GM19023 (cell line): ENCODE results near the gene NEUROG1.
"Not testable (repeated sequence)": the region's sequence is repeated elsewhere in the genome, so short reads cannot be mapped to it uniquely, and the experiment has no call there.

Experiments used
- ATAC-seq: cut with Tn5 transposase; IDR thresholded peaks from one replicate; pipeline ENCODE4 v1.9.1; 2021; ENCODE audit warnings: mild to moderate bottlenecking, moderate library complexity; ENCODE audit not compliant: unreplicated experiment

The NEUROG1 gene

DNA sequence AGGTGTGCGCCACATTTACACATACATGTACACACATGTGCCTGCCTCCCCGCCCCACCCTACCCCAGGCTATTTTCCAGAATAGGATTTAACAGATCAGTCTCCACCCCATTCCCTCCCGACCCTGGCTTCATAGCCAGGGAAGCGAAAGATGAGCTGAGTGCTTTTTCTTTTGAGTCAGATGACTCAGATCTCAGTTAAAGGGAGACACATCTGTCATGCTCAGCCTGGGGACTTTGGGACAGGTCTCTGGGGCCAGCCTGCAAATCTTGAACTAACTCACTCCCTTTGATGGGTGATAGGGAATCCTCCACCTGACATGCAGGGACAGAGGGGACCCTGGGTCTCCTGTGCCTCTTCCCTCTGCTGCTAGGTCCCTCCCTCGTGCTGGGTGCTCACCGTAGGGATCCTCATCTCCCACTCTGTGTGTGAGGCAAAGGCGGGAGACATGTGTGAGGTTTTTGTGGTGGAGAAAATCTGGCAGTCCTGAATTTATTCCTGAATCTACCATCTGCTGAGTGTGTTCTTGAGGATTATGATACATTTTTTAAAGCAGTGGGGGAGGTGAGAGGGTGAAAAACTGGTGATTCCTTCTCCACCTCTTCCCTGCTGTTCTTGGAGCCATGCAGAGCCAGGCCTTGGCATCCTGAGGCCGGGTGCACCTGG lies 37.7 kb downstream of the NEUROG1 start:
- ATAC-seq: no peak

DNA sequence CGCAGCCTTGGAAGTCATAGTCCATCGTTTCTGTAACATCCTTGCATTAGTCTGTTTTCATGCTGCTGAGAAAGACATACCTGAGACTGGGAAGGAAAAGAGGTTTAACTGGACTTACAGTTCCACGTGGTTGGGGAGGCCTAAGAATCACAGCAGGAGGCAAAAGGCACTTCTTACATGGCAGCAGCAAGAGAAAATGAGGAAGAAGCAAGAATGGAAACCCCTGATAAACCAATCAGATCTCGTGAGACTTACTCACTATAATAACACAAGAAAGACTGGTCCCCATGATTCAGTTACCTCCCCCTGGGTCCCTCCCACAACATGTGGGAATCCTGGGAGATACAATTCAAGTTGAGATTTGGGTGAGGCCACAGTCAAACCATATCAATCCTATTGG lies 40.2 kb downstream of the NEUROG1 start:
- ATAC-seq: not testable (repeated sequence)

DNA sequence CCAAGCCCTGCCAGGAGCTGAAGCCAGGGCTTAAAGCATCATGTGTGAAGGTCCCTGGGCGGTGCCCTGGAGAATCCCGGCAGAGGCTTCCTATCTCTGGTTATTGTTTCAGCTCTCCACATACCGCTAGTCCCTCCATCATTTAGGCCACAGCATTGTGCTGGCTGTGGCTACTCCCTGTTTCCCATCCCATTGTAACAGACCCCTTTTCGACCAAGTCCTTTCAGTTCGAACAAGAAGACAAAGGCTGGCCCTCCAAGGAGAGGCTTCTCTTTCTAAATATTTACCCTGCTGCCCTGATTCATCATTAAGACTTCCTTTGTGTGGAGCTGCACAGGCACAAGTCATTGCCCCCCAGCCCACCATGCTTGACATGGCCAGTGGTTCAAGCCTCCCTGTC lies 41.6 kb downstream of the NEUROG1 start:
- no peak for ATAC-seq

DNA sequence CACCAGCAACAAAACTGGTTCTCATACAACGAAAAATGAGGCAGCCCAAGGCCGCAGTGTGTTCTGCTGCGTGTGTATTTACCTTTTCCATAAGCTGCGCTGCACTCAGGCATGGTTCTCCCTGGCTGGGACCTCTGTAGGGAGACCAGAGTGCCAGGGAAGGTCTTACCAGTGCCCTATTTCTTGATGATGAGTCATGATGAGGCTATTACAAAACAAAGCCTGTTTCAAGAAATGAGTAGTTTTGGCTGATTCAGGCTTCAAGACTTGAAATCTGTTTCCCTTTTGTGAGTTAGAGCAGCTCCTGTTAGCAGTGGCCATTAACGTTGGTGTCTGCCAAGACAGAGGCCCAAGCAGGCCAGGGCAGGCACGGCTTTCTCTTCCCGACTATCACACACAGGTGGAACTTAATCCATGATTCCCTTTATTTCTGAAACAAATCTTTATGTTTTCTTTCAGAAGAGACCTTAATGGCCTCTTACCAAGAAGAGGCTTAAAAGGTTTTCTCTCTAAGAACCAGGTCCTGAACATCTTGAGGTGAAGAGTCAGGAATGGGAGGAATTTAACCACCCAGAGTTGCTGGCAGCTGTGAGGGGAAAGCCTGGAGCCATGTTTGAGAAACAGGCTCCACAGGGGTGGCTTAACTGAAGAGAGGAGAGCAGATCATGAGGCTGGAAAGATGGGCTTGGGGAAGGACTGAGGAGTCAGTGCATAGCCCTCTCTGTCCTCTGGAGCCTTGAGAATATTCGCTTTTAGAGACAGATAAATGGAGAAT lies 42.2 kb downstream of the NEUROG1 start:
- ATAC-seq: no peak

DNA sequence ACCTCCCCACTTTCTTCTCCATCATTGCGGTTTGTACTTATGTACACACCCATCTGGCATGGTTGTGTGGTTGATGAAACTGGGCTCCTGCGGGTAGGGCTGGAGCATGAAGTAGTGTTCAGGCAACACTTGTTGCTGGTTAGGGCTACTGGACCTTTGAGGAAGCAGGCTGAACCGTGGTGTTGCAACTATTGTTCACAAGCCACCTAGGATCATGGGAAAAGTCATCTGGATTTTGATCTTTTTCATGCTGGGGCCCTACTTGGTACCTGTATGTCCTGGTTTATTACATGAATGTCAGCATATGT lies 43.5 kb downstream of the NEUROG1 start:
- no peak for ATAC-seq

DNA sequence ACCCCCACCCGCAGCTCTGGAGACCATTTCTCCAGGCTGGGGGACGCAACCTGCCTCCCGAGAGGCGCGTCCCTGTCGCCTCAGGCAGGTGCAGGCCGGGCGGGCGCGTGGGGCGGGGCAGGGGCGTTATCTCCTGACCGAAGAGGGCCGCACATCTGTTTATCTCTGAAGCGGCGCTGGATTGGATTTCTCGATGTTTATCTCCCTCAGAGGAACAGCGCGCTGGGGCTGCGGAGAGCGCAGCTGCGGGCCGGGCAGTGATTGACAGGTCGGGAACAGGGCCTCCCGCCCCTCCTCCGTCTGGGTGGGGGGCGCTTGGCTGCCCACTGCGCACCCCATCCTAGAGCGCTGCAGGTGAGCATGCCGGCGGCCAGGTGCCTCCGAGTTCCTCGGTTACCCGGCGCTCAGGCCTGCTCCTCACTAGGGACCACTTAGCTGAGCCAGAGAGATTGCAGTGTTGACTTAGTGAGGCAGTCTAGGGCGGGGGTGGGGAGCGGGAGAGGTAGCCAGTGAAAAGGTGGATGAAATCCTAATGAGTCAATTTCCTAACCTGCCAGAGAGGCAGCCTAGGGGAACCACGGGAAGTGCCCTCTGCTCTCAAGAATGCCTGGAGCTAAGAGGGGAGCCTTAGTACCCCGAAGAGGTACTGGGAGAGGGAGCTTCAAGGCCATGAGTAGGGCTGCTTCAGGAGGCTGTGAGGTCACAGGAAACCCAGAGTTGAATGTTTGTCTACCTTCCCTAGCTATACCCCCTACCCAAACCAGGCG lies 44.0 kb downstream of the NEUROG1 start:
- ATAC-seq: no peak

DNA sequence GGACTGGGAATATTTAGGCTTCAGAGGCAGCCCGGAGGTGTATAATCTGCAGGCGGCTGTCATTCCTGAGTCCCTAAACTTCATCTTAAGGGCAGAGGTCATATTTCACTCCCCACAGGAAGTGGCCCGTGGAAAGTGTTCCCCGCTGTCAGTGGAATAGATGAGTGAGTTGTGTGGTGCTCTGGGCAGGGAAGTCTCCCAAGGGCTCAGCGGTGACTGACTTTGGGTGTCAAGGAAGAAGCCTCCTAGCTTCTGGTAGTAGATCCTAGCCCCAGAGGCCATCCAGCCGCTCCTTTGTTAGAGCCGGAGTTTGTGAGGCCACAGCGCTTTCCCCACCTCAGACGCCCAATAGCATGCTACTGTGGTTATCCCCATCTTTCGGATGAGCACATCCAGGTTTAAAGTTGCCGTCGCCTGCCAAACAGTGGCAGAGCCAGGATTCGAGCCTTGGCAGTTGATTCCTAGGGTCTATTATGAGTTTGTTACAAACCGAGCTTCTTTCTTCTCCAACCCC lies 44.7 kb downstream of the NEUROG1 start:
- no peak for ATAC-seq

DNA sequence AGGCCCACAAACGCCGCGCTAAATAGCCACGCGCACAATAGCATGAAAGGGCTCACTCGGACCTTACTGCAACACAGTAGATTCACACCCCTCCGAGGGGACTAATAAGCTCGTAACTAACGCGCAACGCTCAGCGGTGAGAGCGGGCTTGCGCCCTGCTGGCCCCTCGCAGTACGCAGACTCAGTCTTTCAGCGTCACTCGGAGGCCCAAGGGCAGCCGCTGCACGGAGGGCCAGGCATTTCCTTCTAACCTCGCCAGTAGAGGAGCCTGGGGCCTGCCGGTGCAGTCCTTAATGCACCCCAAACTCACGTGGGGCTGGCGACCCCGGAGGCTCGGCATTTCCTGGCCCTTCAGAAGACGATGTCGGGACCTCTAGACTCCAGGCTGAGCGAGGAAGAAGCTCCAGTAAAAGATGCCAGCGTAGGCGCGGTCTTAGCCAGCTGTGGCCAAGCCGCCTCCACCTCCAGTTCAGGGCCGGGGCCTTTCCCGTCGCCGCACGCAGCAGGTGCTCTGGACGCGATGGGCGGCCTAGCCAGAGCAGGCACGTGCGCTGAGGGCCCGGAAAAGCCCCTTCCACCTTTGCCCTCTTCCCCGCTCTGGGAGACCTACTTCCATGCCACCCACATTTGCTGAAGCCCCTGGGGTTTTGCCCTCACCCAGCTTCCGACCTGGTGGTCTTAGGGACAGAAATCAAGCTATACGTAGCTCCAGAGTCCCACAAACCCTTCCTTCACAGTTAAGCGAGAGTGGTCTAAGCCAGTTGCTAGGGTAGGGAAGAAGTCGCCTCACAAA lies 45.3 kb downstream of the NEUROG1 start:
- no peak for ATAC-seq

DNA sequence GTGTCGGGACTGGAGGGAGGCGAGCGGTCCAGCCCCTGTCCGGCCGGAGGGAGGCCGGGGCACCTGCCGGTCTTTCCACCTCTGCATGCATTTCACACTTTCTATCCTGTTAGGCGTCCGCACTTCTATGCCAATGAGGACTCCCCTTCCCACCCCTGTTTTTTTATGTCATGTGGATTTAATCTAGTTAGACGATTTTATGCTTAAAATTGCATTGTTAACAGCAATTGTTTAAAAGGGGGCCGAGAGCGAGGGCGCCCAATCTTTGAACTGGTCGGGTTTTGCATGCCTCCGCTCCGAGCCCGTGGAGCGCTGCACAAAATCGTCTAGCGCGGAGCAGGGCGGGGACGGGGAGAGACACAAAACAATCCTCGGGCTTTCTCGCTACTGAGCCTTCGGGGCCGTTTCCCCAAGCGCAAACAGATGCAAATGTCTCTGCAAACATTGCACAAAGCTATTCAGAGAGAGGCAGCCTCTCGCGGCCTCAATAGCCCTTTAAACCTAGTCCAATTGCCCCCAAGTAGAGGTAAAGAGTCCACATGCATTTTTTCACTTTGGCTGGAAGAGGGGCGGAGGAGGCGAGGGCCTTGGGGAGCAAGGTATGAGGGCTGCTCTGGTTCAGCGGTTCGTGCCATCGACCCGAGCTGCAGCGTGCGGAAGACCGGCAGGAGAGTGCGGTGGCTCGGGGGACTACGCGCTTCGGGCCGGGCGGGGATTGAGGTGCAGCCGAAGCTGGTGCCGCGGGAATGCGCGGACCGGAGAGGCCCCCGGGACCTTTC lies 46.1 kb downstream of the NEUROG1 start:
- no peak for ATAC-seq

DNA sequence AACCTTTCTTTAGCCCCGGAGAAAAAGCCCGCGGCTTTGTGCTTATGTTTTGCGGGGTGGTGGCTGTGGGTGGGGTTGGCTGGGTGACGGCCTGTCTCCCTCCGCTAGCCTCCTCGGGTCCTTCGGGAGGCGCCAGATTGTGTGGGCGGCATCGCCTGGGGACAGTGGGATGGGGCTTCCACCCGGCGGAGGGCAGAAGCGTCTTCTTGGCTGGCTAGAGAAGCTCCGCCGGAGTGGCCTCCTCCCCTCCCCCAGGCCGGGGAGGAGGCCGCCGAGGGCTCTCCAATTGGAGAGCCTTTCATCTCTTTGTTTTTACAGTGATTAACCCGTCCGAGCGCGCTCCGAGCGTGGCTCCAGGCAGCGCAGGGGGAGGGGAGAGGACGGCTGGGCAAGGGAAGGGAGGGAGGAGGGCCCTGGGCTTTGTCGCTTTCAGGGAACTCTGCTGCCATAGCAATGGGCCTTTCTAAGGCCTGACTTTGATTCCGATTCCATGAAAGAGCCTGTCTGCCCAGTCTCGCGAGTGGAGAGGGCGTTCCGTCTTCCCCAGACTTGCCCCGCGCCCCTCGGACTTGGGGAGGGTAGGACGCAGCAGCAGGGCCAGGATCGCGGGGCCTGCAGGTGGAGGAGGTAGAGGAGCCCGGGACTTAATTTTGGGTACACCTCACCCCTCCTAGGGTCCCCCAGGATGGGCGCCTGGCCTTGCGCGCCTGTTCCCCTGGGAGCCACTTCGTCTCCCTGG lies 46.9 kb downstream of the NEUROG1 start:
- no peak for ATAC-seq

DNA sequence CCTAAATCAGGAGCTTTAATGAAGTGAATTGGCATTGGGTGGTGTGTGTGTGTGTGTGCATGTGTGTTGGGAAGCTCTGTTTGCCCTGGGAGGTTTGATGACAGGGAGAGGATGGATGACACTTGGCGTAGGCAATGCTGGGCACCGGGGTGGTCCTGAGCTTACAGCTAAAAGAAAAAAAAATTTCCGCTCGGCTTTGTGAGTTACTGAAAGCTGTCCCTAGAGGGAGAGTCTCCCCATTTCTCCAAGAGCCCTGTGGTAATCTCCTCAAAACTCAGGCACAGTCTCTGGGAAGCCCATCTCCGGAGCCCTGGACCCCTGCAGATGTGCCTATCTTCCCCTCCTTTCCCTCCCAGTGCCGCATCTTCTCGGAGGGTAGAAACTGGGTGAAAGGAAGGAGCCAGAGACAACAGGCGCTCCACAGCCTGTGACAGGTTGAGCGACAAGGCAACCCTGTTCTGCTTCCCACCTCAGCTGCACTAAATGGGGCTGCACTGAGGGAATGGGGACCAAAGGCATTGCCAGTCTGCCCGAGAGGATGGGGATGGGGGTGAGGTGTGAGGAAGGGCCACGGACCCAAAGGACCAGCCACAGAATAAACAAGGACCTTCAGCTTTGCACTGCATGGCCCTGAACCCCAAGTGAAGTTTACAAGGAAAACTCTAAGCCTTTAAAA lies 47.8 kb downstream of the NEUROG1 start:
- no peak for ATAC-seq

DNA sequence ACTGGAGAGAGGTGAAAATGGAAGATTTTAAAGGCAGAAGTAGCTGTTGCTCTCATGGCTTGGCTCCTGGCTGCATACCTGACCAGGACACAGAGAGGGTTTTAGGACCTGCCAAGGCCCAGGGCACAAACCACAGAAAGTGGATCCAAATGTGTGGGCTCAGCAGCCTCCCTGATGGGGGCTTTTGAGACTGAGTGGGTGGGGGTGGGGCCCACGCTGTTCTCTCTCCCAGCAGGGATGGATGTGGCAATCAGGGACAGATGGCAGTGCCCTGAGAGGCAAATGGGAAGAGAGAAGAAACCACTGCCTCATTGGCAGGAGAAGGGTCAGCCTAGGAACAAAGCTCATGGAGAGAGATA lies 48.7 kb downstream of the NEUROG1 start:
- ATAC-seq: no peak

DNA sequence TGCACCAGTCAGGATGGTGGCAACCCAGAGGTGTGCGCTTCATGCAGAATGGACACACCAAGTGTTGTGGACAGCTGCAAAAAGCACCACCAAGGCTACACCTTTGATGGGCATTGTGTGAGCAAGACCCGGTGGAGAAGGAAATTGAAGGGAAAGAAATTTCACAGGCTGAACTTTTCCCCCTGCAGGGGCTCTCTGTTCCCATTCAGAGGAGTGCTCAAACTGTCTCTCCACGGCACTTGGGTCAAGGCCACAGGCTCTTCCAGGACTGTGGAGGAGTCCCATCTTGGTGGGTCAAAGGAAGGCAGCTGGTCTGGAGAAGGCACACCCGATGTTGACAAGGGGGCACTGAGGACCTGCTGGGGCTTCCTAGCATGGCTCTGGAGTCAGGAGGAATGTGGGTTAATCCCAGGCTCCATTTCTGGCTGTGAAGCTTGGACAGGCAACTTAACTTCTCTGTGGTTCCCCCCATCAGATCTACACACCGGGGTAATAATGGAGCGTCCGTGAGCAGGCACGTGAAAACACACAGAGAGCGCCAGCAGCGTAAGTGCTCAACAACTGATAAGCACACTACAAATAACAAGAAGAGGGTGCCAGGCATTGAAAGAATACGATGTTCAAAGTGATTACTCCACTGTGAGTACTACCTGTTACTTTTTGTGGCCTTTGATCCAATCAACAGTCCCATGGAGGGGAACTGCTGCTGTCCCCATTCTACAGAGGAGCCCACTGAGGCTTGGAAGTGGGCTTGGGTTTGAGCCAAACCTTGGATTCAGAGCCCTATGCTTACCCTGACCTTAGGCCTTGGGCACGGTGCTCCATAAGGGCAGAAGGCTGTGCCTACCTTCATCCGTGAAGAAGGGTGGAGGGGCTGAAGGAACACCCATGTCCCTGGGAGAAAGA lies 49.4 kb downstream of the NEUROG1 start:
- no peak for ATAC-seq

DNA sequence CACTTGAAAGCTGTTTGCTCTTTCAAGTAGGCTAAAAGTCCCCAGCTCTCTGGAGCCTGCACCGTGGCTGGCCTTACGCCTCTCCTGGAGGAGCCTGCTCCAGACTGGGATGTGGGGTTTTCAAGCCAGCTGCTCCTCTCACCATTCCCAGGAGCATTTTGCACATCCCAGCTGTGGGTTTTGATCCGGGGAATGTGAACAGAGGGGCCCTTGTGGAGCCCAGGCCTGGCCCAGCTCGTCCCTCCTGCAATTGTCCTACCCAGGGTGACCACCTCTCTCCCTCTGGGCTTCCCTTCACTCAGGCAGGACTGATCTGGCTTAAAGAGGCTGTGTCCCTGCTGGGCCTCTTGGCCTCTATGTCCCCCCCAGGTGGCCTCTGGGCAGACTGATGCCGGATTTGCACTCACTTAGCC lies 51.1 kb downstream of the NEUROG1 start:
- ATAC-seq: no peak
